ENCODE data around the gene PKDREJ. TPM values are rescaled to one million over a fixed set of nuclear protein-coding genes. Genes with fewer than 3 reads are reported as not detected.

Gene PKDREJ
- total RNA-seq, 1 experiment from 2014 or later, result not detected

DNA sequence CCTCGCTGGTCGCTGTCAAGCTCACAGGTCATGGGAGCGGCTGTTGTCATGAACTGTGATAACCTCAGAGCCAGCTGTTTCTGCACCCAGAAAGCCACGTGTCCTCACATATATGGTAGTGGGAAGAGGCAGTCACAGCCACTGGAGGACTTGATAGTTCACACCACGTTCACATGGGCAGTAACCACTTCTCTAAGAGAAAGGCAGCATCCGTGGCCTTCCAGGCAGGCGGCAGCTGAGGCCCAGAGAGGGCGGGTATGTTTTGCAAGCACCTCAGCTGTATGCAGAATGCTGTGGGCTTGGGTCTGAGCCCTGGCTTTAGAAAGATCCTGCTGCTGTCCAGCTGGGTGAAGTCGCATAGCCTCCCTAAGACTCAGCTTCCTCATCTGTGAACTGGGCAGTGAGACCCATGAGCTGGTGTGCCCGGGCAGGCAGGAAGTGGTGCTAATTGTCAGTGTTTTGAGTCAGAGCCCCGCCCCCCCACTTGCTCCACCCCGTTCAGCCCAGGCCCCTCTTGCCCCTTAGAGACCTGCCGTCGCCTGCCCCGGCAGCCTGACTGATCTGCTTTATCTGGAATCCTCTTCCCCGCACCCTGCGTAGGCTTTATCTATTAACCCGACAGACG is 18.0 kb upstream of the PKDREJ start:
- ATAC-seq, result no peak

GRCh38 chr22:46280063-46280817 is 17.1 kb upstream of the PKDREJ start:
- Histone ChIP-seq H3K4me1 (ENCODE audit: control insufficient read depth, insufficient read depth, low read length) (no peaks in the 10 kb centered on the region), H3K4me3 (ENCODE audit: low read depth in 2 of 2, low read length in 2 of 2) (no peak overlapping the region), H3K27ac (ENCODE audit: low read length) (no peak overlapping the region), H3K36me3 (ENCODE audit: control insufficient read depth, insufficient read depth, low read length) (0 out of 2 replicates have a peak, but pooled peaks cover 2% of the 10 kb centered on the region), H3K27me3 (ENCODE audit: control insufficient read depth, insufficient read depth, low read length) (no peaks in the 10 kb centered on the region), H3K9me3 (ENCODE audit: control insufficient read depth, insufficient read depth, low read depth, low read length) (no peaks in the 10 kb centered on the region)
- POLR2A ChIA-PET, result interaction anchor here (0.7 kb wide), 1 partner anchor 25 kb away, joined by 3 read pairs; no protein-coding TSS in a partner anchor
- intact Hi-C loops (cut with micrococcal nuclease; ENCODE audit: unreplicated experiment) (no loop called here), in situ Hi-C loops (cut with HindIII; ENCODE audit: low pct_unique_long_range_greater_than_20kb, low sequenced_read_pairs) (no loop called here)
- no peak for TF ChIP-seq SIN3A (IDR thresholded peaks at IDR 0.05; ENCODE audit: borderline replicate concordance, insufficient read depth, low read depth, low read length)
- TF ChIP-seq POLR2AphosphoS5 (IDR thresholded peaks at IDR 0.05; ENCODE audit: low read depth, low read length), result no peak
- no peak for TF ChIP-seq TCF7L2 (IDR thresholded peaks at IDR 0.05; ENCODE audit: low read depth, low read length)
- TF ChIP-seq, protein P1, sequence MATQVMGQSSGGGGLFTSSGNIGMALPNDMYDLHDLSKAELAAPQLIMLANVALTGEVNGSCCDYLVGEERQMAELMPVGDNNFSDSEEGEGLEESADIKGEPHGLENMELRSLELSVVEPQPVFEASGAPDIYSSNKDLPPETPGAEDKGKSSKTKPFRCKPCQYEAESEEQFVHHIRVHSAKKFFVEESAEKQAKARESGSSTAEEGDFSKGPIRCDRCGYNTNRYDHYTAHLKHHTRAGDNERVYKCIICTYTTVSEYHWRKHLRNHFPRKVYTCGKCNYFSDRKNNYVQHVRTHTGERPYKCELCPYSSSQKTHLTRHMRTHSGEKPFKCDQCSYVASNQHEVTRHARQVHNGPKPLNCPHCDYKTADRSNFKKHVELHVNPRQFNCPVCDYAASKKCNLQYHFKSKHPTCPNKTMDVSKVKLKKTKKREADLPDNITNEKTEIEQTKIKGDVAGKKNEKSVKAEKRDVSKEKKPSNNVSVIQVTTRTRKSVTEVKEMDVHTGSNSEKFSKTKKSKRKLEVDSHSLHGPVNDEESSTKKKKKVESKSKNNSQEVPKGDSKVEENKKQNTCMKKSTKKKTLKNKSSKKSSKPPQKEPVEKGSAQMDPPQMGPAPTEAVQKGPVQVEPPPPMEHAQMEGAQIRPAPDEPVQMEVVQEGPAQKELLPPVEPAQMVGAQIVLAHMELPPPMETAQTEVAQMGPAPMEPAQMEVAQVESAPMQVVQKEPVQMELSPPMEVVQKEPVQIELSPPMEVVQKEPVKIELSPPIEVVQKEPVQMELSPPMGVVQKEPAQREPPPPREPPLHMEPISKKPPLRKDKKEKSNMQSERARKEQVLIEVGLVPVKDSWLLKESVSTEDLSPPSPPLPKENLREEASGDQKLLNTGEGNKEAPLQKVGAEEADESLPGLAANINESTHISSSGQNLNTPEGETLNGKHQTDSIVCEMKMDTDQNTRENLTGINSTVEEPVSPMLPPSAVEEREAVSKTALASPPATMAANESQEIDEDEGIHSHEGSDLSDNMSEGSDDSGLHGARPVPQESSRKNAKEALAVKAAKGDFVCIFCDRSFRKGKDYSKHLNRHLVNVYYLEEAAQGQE (IDR thresholded peaks at IDR 0.05; ENCODE audit: insufficient read depth in 1 of 2, low read depth in 2 of 2, low read length in 1 of 2), result no peak
- TF ChIP-seq, protein P2, sequence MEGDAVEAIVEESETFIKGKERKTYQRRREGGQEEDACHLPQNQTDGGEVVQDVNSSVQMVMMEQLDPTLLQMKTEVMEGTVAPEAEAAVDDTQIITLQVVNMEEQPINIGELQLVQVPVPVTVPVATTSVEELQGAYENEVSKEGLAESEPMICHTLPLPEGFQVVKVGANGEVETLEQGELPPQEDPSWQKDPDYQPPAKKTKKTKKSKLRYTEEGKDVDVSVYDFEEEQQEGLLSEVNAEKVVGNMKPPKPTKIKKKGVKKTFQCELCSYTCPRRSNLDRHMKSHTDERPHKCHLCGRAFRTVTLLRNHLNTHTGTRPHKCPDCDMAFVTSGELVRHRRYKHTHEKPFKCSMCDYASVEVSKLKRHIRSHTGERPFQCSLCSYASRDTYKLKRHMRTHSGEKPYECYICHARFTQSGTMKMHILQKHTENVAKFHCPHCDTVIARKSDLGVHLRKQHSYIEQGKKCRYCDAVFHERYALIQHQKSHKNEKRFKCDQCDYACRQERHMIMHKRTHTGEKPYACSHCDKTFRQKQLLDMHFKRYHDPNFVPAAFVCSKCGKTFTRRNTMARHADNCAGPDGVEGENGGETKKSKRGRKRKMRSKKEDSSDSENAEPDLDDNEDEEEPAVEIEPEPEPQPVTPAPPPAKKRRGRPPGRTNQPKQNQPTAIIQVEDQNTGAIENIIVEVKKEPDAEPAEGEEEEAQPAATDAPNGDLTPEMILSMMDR (IDR thresholded peaks at IDR 0.05), result no peak
- ATAC-seq (no peak), DNase-seq (ENCODE audit: low read depth, low spot score) (no peak)
- BruUV-seq (replicated peaks), result no TSS peak
- CTCF ChIA-PET, result no interaction called here

More for the DNA sequence above, 18.0 kb upstream of the PKDREJ start:
- no peak for DNase-seq (ENCODE audit: low read depth, low spot score)
- intact Hi-C loops (cut with micrococcal nuclease; ENCODE audit: unreplicated experiment) (no loop called here), in situ Hi-C loops (cut with HindIII; ENCODE audit: low pct_unique_long_range_greater_than_20kb, low sequenced_read_pairs) (no loop called here)
- H3K9me3 ChIP-seq (ENCODE audit: control insufficient read depth, insufficient read depth, low read depth, low read length), result no peaks in the 10 kb centered on the region
- H3K36me3 ChIP-seq (ENCODE audit: control insufficient read depth, insufficient read depth, low read length), result 0 out of 2 replicates have a peak, but pooled peaks cover 2% of the 10 kb centered on the region
- ChIA-PET CTCF (no interaction called here), POLR2A (interaction anchor here (0.7 kb wide), 1 partner anchor 24 kb away, joined by 3 read pairs; no protein-coding TSS in a partner anchor)
- TF ChIP-seq SIN3A (IDR thresholded peaks at IDR 0.05; ENCODE audit: borderline replicate concordance, insufficient read depth, low read depth, low read length) (no peak), POLR2AphosphoS5 (IDR thresholded peaks at IDR 0.05; ENCODE audit: low read depth, low read length) (no peak), TCF7L2 (IDR thresholded peaks at IDR 0.05; ENCODE audit: low read depth, low read length) (no peak)
- TF ChIP-seq, protein P1 (IDR thresholded peaks at IDR 0.05; ENCODE audit: insufficient read depth in 1 of 2, low read depth in 2 of 2, low read length in 1 of 2), result no peak
- TF ChIP-seq, protein P2 (IDR thresholded peaks at IDR 0.05), result no peak
- no peaks in the 10 kb centered on the region for H3K27me3 ChIP-seq (ENCODE audit: control insufficient read depth, insufficient read depth, low read length)
- H3K27ac ChIP-seq (ENCODE audit: low read length), result no peak overlapping the region
- BruUV-seq (replicated peaks), result no TSS peak
- no peak overlapping the region for H3K4me3 ChIP-seq (ENCODE audit: low read depth in 2 of 2, low read length in 2 of 2)
- H3K4me1 ChIP-seq (ENCODE audit: control insufficient read depth, insufficient read depth, low read length), result no peaks in the 10 kb centered on the region
